ENCODE measurements around the gene TP53RK.

Gene TP53RK

DNA sequence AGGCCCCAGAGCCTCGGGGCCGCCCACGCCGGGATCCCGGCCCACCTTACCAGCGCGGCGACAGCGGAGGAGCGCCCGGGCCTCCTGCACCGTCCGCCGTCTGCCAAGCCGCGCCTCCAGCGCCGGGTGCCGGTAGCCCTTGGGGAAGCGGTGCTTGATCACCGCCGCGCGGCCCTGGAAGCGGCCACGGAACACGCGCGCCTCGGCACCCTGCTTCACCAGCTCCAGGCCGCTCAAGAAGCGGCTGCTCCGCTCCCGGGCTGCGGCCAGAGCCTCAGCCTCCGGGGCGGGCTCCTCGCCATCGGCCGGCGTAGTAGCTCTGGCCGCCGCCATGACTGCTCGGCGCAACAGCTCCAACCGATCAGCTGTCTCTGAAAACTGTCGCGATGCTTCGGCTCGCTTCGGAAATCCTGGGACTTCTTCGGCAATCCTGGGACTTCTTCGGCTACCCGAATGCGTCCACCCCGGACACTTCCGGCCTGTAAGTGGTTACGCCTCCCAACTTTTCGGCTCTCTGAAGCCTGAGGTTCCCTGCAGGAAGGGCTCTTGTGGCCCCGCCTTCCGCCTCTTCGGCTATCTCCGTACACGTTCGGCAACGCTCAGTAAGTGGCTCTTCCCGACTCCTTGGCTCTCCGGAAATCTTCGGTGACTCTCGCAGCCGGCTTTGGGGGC lies at the start of gene TP53RK:
TSS of gene TP53RK (minus strand) at position 363 of the 672 bp plus-strand sequence. CDS start at position 333, 30 bp downstream.
- peak; percentile 98 for DNase-seq

DNA sequence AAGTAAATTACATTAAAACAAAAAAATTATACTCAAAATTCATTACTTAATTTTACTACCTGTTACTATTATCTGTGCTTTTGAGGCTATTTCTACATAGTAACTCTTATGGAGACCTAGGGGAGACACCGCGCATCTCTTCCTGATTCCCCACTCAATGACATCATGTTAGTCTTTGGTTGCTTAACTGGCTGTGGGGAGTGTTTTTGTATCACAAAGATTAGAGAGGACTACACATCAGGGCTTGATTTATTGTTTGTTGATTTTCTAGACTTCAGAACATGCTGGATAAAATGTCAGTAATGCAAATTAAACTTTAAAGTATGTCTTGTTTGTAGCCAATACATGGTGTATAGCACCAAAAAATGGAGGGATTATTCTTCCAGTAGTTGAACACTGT lies 46.2 kb upstream of the TP53RK start:
- no peak for DNase-seq

DNA sequence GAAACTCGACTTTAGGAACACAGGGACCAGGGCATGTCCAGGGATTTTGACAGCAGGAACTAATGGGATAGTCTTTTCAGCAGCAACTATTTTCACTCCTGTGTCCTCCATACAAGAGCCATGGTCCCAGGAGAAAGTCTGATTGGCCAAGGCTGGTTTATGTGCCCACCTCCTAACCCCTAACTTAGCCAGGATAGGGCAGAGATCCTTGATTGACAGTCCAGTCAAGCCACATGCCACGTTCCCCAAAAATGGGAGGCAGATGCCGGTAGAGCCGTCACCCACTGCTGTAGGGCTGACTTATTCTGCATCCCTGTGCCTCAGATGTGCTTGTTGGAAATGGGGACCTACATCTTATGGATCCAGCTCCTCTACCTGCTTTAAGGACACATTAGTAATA lies 42.5 kb upstream of the TP53RK start:
- no peak for DNase-seq

DNA sequence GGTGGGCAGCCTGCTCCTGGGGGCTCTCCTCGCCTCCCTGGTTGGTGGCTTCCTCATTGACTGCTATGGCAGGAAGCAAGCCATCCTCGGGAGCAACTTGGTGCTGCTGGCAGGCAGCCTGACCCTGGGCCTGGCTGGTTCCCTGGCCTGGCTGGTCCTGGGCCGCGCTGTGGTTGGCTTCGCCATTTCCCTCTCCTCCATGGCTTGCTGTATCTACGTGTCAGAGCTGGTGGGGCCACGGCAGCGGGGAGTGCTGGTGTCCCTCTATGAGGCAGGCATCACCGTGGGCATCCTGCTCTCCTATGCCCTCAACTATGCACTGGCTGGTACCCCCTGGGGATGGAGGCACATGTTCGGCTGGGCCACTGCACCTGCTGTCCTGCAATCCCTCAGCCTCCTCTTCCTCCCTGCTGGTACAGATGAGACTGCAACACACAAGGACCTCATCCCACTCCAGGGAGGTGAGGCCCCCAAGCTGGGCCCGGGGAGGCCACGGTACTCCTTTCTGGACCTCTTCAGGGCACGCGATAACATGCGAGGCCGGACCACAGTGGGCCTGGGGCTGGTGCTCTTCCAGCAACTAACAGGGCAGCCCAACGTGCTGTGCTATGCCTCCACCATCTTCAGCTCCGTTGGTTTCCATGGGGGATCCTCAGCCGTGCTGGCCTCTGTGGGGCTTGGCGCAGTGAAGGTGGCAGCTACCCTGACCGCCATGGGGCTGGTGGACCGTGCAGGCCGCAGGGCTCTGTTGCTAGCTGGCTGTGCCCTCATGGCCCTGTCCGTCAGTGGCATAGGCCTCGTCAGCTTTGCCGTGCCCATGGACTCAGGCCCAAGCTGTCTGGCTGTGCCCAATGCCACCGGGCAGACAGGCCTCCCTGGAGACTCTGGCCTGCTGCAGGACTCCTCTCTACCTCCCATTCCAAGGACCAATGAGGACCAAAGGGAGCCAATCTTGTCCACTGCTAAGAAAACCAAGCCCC lies 36.2 kb upstream of the TP53RK start:
- DNase-seq, result no peak

DNA sequence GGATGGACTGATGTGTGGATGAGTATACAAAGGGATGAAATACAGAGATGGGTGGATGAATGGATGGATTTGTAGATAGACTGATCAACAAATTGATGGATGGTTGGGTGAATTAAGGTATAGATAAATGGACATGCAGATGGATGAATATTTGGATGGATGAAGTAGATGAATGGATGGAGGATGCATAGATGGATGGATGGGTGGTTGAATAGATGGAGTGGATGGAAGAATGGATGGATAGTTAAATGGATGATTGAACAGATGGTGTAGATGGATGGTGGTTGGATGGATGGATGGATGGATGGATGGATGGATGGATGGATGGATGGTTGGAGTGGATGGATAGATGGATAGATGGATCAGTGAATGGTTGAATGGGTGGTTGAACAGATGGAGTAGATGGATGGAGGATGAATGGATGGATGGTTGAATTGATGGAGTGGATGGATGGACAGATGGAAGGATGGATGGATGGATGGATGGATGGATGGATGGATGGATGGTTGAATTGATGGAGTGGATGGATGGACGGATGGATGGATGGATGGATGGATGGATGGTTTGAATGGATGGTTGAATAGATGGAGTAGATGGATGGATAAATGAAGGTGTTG lies 35.2 kb upstream of the TP53RK start:
- DNase-seq, result no peak

DNA sequence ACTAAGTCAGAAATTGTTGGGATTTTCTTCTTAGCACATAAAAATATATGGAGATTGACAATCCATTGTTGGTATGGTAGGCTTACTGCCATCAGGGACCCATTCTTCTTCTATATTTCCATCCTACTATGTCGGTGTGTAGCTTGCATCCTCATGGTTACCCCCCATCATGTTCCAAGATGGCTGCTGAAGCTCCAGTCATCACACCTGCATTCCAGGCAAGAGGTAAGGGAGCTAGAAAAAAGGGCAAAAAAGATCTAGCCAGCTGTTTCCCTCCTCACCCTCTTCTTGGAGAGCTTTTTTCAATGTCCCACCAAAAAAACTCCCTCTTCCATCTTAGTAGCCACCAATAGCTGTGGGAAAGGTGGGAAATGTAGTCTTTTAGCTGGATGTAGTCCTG lies 33.8 kb upstream of the TP53RK start:
- DNase-seq, result no peak

DNA sequence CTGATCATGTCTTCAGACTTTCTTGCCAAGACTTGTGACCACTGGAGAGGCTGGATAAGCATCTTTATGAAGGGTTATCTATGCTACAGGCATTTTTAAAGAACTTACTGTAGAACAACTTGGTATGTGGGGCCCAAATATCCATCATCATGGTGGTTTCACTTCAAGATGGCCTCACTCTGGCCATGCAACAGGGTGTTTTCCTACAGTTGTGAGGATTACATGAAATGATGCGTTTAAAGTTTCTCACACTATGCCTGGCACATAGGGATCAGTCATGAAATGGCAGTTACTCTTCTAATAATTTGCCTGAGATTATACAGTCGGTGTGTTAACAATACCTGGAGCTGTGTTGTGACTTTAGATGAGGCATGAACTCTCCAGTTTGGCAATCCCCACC lies 33.2 kb upstream of the TP53RK start:
- no peak for DNase-seq

DNA sequence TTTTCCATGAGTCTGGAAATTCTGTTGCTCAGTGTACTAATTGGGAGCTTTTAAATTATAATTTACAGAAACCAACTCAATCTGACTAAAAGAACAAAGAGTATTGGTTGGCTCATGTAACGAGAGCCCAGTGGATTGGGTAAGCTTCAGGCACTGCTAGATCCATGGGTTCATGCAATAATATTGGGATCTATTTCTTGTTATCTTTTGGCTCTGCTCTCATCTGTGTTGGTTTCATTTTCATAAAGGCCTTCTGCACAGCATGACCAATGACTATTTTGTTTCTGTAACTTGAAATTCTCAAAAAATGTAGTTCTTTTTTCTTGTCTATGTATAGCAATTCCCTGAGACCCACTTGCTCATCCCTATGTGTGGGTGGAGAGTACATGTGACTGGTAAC lies 32.2 kb upstream of the TP53RK start:
- DNase-seq, result no peak

DNA sequence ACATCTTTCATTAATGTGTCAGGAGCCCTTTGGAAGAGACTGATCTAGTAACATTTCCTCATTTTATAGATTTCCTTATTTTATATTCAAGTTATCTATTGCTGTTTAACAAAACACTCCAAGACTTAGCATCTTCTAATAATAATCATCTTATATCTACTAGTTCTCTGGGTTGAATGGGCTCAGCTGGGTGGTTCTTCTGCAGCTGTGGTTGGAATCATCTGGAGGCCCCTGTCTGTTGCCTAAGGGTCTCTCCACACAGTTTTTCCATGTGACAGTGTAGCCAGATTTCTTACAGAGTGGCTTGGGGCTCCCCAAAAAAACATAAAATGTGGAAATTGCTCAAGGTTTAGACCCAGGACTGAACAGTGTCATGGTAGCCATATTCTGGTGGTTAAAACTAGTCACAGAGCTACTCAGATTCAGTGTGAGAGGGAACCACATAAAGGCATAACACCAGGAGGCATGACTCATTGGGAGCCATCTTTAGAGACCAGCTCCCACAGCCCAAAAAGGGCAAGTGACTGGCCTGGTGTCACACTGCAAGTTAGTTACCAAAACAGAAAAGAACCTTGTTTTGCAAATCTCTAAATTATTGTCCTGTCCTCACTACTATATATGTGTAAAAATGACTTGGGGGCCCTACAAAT lies 31.7 kb upstream of the TP53RK start:
- DNase-seq, result no peak

DNA sequence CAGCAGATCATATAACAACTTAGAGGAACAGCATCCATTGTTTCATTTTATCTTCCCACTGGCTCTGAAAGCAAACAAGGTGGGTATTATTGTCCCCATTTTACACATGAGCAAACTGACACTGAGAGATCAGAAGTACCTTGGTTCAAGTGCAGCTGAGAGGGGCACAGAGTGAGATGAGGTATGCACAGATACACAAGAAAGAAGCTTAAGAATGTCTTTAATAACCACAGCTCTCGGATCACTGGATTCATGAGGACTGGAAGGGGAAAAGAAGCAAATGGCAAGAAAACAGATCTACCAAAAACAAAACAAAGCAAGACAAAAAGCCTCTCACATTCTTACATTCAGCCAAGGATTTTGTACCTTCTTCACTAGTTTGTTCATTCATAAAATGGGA lies 30.8 kb upstream of the TP53RK start:
- DNase-seq, result no peak

DNA sequence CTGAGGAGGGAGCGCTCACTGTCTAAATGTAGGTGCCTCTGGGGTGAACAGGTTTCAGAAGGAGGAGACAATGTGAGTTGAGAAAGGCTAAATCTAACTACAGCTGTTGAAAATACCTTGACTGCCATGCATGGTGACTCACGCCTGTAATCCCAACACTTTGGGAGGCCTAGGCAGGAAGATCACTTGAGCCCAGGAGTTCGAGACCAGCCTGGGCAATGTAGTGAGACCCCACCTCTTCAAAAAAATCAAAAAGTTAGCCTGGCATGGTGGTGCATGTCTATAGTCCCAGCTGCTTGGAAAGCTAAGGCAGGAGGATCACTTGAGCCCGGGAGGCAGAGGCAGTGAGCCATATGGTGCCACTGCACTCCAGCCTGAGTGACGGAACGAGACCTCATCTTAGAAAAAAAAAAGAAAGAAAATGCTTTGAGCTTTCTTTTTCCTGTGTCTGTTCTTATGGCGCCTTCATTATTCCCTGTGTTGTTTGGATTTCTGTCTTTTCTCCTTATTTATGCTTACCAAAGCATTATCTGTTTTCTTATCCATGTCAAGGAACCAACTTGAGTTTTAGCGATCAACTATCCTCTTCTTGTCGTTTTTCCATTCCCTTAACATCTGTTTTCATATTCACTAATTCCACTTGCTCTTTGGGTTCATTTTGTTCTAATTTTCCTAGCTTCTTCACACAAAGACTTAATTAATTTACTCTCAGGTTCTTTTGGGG lies 28.7 kb upstream of the TP53RK start:
- no peak for DNase-seq

DNA sequence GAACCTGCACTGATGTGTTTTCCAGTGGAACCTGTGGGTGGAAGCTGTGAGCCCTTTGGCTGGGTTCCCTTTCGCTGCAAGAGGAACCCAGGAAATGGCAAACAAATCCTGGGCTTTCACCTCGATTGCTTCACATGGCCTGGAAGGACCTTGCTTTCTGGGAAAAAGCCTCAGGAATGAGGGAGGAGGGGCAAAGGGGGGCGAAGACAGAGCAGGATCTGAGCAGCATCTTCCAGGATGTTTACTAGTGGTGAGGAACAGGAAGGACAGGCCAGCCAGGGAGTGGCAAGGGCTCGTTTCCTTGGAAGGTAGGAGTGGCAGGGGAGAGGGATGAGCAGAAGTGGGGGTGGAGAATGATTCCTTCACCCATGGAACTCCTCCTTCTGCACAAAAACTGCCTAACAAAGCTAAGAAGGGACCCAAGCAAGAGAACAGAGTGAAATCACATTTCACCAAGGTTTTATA lies 26.1 kb upstream of the TP53RK start:
- DNase-seq, result no peak

DNA sequence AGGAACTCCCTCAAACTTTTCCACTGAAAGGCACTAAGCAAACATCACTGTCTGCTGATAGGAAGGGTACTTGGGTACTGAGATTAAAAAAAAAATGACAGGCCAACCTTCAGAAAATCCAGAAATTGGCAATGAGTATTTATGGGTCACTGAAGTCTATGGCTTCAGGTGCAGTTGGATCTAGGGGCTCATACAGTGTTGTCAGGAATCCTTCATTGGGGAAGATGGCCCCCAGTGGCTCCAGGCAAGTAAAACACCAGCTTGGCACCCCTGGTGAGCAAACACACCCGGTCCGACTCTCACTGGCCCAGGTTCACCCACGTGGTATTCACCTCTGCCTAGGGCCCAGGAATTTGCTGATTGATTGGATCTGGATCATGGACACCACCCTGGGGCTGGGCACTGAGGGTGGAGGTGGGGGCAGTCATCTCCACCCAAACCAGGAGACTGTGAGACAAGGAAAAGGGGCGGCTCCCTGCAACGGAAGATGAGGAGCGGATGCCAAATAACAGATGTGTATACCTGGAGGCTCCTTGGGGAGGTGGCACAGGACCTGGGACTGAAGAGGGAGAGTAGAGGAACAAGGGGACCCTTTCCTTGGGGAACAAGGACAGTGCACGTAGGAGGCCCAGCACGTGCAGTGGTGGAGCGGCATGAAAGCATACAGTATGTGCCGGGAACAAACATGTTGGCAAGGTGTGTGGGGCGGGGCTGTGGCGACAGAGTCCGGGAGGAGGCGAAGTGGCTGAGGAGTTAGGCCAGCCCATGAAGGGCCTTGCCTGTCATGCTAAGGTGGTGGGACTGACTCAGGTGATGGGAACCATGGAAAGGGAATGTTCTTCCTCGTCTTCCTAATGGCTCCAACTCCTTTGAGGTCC lies 25.0 kb upstream of the TP53RK start:
- no peak for DNase-seq

DNA sequence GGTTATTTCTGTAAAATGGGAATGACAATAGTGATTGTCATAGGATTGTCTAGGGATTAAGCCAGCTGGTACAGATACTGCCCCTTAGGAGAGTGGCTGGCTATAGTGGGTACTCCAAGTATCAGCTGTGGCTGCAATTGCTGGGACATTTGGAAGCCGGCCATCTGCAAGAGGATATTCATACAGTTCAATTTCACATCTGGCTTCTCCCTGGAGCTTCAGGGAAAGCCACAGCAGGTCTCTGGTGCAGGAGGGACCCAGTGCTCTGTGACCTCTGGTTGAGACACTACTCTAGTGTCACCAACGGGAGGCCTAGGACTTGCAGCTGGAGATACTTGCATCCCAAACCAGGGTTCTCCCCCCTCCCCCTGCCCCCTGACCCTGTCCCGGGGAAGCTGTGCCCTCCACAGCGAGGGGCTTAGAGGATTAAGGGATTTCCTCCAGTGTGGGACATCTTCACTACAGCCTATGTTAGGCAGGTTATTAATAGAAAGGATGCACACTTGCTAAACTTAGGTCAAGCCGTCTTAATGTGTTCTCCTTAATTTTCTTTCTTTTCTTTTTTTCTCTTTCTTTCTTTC lies 22.9 kb upstream of the TP53RK start:
- no peak for DNase-seq

DNA sequence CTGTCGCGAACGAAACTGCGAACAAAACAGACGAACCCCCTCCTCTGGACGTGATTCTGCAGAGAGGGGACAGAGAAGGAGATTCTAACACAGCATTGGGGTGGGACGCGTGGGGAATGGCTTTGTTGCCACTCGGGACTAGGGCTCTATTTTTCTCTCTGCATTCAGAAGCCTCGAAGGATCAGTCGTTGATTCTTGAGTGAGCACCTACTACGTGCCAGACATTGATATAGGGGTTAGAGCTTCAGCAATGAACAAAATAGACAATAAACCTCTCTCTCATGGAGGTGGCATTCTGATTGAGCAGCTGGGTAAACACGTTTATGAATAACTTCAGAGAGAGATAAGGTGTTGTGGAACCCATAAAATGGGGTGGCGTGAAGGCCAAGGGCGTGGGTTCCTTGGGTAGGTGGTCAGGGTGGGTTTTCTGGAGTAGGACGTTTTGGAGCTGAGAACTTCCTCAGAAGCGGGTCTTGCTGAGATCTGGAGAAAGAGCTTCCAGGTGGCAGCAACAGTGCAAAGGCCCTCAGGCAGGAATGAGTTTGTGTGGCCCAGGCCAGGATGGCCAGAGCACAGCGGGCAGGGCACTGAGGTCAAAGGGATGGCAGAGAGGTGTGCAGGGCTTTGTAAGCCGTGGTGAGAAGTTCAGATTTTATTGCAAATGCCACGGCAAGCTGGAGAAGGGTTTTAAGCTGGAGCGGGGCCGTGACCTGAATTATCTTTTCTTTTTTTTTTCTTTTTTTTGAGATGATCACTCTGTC lies 21.1 kb upstream of the TP53RK start:
- no peak for DNase-seq

DNA sequence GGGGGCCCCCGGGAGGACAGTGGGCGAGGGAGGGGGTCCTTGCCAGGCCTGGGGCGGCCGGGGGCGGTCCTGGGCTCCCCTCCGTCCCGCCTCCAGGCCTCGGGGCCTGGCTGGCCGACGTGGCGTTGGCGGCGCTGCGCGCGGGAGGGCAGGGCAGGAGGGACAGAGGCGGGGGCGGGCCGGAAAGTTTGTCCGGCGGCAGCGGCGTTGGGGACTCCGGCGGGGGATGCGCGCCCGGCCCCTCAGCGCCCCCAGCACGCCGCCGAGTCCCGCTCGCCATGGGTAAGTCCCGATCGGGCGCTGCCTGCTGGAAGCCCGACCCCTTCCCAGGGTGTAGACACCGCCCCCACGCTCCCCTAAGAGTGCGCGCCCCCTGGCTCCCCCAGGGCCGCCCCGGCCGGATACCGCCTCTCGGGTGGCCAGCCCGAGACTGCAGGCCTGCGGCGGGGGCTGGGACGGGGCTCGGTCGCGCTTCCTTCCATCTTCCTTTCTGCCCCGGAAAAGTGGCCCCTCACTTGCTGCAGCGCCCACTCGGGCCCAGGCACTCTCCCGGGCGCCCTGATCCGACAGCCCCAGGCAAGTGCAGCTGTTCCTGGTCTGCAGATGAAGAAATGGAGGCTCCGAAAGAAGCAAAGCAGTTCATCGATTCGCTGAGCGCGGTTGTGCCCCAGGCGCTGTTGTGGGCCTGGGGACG lies 20.4 kb upstream of the TP53RK start, which contains the start of gene SLC2A10:
TSS of gene SLC2A10 (plus strand) at position 191 of the 694 bp plus-strand sequence. CDS start at position 279, 88 bp downstream.
- DNase-seq, result no peak

DNA sequence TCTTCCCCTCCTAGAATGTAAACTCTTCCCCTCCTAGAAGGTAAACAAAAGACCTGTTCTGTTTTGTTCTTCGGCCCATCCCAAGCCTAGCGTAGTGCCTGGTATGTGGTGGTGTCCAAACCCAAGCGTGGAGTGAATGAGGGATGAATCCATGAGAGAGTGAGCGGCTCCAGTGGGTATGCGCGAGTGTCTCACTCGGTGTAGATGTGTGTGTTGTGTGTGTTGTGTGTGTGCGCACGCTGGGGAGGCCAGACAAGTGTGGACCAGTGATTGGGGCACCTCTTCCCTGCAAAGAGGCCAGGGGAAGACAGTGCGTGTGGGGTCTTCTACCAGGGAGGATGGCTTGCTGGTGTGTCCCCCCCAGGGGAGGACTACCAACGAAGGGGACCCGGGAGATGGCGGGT lies 19.8 kb upstream of the TP53RK start:
- no peak for DNase-seq

DNA sequence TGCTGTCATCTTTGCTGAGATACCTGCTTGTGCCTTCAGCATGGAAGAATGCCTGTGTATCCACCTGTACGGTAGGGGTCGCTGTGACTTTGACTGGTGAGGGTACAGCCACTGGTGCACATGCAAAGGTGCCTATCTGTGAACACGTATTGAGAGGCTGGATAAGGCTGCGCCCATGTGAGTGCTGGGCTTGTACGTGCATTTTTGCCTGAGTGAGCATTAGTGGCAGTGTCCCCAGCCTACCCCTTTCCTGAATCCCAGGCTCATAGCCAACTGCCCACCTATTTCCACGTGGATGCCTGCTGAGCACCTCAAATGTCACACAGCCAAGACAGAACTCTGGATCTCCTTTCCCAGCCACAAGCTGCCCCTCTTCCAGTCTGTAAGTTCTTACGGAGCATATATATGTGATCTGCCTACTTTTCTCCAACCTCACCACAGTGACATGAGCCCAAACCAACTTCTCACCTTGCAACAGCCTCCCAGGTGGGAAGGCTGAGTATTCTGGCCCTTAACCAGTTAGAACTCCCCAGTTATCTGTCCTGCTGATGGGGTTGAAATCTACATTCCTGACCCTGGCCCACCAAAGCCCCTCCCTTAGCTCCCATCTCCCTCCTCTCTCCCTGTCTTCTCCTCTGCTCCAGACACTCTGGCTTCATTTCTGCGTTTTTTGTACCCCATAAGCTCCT lies 19.1 kb upstream of the TP53RK start:
- peak; percentile 38 for DNase-seq

DNA sequence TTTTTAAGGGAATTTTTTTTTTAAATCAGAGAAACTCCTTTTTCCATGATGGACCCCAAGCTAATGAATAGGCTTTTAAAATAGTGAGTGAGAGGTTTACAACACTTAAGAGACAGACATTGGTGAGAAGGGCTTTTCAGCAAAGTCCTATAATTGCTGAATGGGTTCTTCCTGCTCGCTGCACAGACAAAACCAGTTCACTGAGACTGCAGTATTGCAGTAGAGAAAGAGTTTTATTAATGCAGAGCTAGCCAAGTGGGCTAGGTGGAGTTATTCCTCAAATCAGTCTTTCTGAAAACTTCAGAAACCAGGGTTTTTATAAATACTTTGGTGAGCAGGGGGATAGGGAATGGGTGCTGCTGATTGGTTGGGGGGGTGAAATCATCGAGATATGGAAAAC lies 17.0 kb upstream of the TP53RK start:
- no peak for DNase-seq

Measured in RPMI8226 (cell line).